Endothelial cell of umbilical vein (primary cell): Measurements from ENCODE around the gene ATF6B.

Experiments
- CTCF ChIP-seq, 2 donors: IDR thresholded peaks; 1 replicate in 1 of 2; 2 replicates in 1 of 2; pipeline ENCODE4 v1.5.1; 2011; ENCODE audit warnings: low read length in 2 of 2, mild to moderate bottlenecking in 2 of 2, moderate library complexity in 2 of 2, control low read depth in 1 of 2, inconsistent platforms in 1 of 2, low read depth in 1 of 2; ENCODE audit not compliant: insufficient read depth in 1 of 2; ENCODE audit errors: extremely low read depth in 1 of 2
- EZH2 ChIP-seq: IDR thresholded peaks from 2 replicates; pipeline ENCODE4 v1.6.1; 2012; ENCODE audit warnings: borderline replicate concordance, low read depth, mild to moderate bottlenecking, moderate library complexity, low read length, inconsistent platforms; ENCODE audit not compliant: severe bottlenecking
- FOS ChIP-seq: IDR thresholded peaks from 2 replicates; pipeline ENCODE4 v1.6.1; 2011; ENCODE audit warnings: mild to moderate bottlenecking, low read length, moderate library complexity, borderline replicate concordance; ENCODE audit not compliant: insufficient read depth
- JUN ChIP-seq: IDR thresholded peaks from 2 replicates; pipeline ENCODE4 v1.6.1; 2011; ENCODE audit warnings: borderline replicate concordance, low read depth; ENCODE audit not compliant: insufficient read length, insufficient read depth
- MAX ChIP-seq: IDR thresholded peaks from 2 replicates; pipeline ENCODE4 v1.6.1; 2011; ENCODE audit not compliant: insufficient read depth, insufficient read length
- POLR2A ChIP-seq: IDR thresholded peaks from 2 replicates; pipeline ENCODE4 v1.6.1; 2012; ENCODE audit warnings: low read depth, mild to moderate bottlenecking, control low read depth, low read length
- POLR2AphosphoS5 ChIP-seq: IDR thresholded peaks from 2 replicates; pipeline ENCODE4 v1.6.1; 2012; ENCODE audit warnings: low read depth, mild to moderate bottlenecking, control low read depth, low read length, moderate library complexity; ENCODE audit not compliant: insufficient read depth

GRCh38 chr6:32117461-32117860, 10.6 kb downstream of the ATF6B start:
- TF ChIP-seq CTCF (IDR thresholded peaks at IDR 0.05; ENCODE audit: extremely low read depth in 1 of 2, insufficient read depth in 1 of 2, low read depth in 1 of 2, low read length in 2 of 2) (no peak), EZH2 (no peak), POLR2A (no peak), POLR2AphosphoS5 (no peak), JUN (no peak), FOS (no peak), MAX (no peak)
